GM19324 (cell line): ENCODE measurements around the gene SCAANT1.

ENCODE experiments used
- ATAC-seq: cut with Tn5 transposase; IDR thresholded peaks from one replicate; pipeline ENCODE4 v1.9.1; 2021; ENCODE audit warnings: mild to moderate bottlenecking, moderate library complexity; ENCODE audit not compliant: unreplicated experiment, low FRiP score

The SCAANT1 gene

GRCh38 chr3:63934041-63934866 lies 22.1 kb upstream of the SCAANT1 start:
- ATAC-seq, result no peak

DNA sequence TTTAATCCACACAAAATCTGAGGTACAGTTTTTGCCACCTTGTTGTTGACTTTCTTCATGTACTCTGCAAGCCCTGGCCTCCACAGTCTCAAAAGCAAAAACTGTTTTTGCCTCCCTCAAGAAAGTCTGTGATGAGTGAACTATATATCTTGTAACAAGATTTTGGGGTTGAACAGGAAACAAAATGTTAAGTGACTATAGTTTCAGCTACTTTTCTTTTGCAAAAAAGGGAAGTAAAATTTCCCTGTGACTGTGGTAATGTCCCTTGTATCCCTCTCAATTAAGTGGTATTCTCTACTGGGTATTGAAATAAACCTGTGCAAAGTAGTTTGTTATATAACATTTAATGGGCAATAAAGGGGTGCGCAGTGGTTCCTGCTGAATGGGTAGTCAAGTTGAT lies 21.3 kb upstream of the SCAANT1 start:
- no peak for ATAC-seq

DNA sequence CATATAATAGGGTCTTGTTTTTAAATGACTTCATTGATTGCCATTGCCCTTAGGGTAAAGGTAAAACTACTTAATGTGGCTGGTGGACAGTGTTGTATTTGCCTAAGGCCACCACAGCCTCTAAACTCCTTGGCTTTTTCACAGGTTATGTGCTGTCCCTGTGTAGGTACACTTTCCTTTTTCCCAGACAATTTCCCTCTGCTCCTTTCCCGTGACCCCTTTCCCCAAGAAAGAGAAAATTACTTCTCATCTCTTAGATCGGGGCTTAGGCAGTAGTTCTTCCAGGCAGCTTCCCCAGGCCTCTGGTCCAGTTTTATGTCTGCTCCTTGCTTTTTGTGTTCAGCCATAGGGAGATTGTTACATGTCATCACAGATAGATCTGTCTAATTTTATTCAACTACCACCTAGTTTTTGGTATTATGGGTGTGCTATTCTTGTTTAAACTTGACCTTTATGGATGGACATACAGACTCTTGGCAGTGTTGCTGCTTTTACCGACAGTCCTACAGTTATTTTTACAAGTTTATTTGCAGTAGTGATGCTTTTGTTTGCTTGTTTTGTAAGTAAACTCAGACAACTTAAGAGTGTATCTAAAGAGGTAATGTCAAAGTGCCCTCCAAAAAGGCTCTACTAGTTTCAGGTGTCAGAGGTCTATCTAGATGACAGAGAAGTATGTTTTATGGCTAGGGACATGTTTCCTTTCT lies 20.5 kb upstream of the SCAANT1 start:
- no peak for ATAC-seq

DNA sequence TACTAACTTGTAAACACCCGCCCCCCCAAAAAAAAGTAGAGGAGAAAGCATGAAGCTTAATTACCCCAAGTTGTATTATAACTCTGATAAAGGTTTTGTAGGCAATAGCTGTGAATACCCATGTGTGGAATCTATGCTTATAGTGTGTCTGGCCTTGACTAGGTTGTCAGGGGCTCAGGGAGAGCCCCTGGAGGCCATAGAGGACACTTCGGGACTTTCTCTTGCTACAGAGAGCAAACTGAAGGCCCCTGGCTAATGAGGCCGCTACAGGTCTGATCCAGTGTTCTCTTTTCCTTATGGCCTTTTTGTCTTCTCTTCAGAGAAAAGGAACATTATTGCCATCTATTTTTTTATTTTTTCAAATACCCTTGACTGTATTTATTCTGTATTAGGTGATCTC lies 19.1 kb upstream of the SCAANT1 start:
- ATAC-seq, result no peak

GRCh38 chr3:63927422-63928280 lies 15.5 kb upstream of the SCAANT1 start:
- ATAC-seq, result peak; percentile 85

DNA sequence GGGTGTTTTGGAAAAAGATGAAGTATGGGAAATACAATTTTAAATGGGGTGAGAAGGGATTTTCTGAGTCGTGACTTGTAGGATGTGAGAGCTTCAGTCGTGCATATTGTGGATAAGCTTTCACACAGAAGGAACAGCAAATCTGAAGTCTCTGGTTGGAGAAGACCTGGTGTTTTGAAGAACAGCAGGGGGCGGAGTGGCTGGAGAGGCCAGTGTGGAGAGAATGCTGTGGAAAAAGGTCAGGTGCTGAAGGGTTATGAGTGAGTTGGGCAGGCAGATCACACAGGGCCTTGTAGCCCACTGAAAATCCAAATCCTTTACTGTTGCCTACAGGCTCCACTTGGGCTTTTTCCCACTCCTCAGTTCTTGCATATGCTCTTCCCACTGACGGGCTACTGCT lies 14.1 kb upstream of the SCAANT1 start:
- no peak for ATAC-seq

DNA sequence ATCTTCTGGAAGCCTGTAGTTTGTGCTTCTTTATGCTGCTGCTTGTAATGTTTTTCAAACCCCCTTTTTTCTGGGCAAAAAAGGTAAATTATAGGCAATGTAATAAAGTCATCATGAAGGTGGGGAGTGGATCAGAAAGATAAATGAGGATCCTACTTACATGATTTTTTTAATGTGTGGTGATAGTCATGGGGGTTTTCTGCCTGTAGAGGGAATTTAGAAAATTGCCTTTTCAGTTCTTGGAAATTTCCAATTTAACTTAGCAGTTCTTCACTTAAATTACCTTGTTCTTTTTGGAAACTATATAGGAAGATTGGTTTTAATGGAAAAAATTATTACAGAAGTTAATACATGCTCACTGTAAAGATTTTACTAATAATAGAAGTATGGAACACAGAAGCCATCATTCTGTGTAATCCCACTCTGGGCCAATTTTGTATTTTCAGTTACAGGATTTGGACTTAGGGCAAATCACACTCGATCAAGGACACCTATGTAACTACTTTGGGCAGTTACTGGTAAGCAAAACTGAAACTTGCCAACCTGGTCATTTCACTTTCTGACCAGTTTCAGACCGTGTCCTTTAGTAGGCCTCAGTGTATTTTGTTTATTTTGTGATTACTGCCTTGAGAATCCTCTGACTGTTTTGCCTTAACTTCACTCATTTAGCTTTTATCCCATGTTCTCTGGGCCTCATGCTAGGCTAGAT lies 10.5 kb upstream of the SCAANT1 start:
- no peak for ATAC-seq

- ATAC-seq, result peak; percentile 74
These were observed 9.7 kb upstream of the SCAANT1 start for GRCh38 chr3:63921741-63922482.

DNA sequence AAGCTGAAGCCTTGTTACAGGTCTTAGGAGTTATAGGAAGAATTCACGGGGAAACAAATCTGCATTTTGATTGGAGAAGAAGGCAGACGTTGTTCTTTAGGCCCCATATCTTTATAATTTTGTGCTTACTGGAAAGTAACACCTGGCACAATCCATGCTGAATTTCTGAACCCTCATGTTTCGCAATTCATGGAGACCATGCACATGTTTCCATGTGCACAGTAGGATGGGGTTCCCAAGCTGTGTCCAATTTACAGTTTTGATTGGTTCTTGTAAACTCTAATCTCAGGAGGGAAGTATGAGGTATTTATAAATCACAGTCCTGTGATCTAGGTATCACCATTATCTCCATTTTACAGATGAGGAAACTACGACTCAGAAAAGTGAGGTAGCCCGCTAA lies 7.8 kb upstream of the SCAANT1 start:
- no peak for ATAC-seq

GRCh38 chr3:63918321-63918720 lies 6.1 kb upstream of the SCAANT1 start:
- no peak for ATAC-seq

- ATAC-seq, result no peak
These were observed 2.1 kb upstream of the SCAANT1 start for GRCh38 chr3:63914312-63914711.

DNA sequence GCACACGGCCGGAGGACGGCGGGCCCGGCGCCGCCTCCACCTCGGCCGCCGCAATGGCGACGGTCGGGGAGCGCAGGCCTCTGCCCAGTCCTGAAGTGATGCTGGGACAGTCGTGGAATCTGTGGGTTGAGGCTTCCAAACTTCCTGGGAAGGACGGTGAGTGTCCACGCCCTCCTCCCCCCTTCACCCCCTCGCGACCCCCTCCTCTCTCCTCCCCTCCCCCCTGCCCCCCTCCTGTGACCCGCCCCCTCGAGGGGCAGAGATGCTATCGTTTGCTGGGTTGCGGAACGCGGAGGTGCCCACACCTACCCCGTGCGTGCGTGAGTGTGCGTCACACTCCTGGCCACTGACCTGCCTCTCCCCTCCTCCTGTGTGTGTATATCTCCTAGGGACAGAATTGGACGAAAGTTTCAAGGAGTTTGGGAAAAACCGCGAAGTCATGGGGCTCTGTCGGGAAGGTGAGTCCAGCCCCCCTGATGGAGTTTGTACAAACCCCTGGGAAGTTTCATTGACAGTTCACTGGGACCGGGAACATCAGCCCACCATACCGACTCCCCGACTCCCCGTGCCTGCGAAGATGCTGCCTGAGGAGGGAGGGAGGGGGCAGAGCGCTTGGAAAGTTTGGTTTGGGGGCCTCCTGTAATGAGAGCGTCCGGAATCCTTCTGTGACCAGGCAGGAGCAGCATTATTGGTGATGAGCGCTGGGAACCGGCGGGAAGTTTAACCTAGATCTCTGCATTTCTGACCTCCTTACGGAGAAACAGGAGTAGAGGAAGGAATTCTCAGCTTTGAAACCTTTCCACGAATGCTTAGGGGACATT lies 795 bp upstream of the SCAANT1 start:
- no peak for ATAC-seq

GRCh38 chr3:63911509-63911872 lies 692 bp downstream of the SCAANT1 start:
- ATAC-seq, result no peak

DNA sequence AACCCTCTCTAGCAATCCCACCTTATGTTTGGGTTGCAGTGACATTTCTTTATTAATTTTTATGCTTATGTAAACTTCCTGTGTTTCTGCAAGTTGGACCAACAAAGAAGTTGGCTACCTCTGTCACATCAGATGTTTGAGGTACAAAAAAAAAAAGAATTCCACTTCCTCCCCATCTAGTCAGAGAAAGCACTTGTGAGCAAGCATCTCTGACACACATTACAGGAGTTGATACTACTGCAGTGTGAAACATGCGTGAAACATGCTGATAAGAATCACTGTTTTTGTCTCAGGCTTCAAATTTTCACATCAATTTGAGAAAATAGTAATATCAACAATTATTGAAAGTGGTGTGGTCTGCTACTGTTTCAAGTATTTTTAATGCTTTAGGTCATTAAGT lies 1.3 kb downstream of the SCAANT1 start:
- no peak for ATAC-seq

- ATAC-seq, result no peak
These were observed 2.2 kb downstream of the SCAANT1 start for GRCh38 chr3:63910001-63910400.

DNA sequence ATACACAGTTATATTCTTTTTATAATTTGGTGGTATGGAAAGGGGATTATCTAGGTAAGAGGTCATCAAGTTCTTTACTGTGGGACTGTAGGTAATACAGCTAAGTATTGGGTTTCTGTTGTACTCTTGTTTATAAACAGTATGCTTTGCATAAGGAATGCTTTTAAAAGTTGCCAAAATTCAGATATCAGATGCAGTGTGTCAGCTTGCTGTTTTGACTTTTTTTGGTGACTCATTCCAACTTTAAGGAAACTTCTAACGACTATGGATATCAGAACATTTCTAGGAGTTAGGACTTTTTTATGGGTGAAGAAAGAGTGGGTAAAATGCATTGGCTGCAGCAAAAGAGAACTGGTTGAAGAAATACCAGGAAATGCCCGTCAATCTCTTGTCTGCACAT lies 2.8 kb downstream of the SCAANT1 start:
- no peak for ATAC-seq

GRCh38 chr3:63908776-63909175 lies 3.4 kb downstream of the SCAANT1 start:
- ATAC-seq, result no peak

- no peak for ATAC-seq
These were observed 4.0 kb downstream of the SCAANT1 start for GRCh38 chr3:63908081-63908736.
